ENCODE measurements around the gene GNAT1.
"Not testable (repeated sequence)": the region's sequence is repeated elsewhere in the genome, so short reads cannot be mapped to it uniquely, and the experiment has no call there.

Gene GNAT1

GRCh38 chr3:50224639-50225038 is 33.2 kb downstream of the GNAT1 start:
- no peak for DNase-seq

GRCh38 chr3:50226888-50227389 is 35.5 kb downstream of the GNAT1 start:
- peak in 3 of 4 experiments; percentile 37 to 45 (median 42) for DNase-seq

GRCh38 chr3:50227390-50228183 is 36.2 kb downstream of the GNAT1 start:
- peak; percentile 61 to 92 (median 72) for DNase-seq

DNA sequence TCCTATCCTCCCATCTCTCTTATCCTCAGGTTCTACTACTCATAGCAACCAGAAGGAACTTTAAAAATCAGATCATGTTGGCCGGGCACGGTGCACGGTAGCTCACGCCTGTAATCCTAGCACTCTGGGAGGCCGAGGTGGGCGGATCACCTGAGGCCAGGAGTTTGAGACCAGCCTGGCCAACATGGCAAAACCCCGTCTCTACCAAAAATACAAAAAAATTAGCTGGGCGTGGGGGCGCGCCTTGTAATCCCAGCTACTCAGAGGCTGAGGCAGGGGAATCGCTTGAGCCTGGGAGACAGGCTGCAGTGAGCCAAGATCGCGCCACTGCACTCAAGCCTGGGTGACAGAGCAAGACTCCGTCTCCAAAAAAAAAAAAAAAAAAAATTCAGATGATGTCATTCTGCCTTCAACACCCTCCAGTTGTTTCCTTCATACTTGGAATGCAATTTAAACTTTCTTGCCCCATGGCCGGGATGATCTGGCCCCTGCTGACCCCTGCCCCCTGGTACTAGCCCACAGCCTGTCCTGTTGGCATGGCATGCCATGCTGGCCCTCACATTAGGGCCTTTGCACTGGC is 36.9 kb downstream of the GNAT1 start:
- DNase-seq: not testable (repeated sequence)

- no peak for DNase-seq
Measured at GRCh38 chr3:50229490-50229889, 38.1 kb downstream of the GNAT1 start.

DNA sequence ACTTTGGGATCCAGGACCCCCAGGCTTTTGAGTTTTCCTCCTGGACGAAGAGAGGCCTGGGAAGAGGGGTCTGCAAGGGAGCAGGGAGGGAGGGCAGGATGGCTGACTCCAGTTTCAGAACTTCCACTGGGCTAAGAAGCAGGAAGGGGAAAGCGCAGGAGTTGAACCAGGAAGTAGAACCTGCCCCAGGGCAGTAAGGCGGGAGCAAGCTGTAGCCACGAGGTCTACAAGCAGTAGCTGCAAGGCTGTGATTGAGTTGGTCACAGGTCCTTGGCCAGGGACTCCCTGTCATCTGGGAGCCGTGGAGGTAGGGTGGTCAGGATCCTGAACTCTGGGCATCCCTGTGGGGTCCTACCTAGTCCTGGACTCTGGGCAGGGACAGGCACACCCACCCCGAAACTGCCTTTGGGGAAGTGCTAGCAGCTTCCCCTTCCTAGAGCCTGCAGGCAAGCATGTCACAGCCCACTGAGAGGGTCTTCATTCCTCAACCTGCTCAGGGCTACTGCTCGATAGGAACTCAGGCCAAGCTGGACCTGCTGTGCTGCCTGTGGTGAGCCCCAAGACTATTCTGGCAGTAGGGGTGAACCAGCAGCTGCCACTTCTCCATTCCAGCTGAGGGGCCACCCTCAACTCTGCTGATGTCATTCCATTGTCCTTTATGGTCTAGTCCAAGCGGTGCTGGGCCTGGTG is 38.8 kb downstream of the GNAT1 start:
- no peak for DNase-seq

DNA sequence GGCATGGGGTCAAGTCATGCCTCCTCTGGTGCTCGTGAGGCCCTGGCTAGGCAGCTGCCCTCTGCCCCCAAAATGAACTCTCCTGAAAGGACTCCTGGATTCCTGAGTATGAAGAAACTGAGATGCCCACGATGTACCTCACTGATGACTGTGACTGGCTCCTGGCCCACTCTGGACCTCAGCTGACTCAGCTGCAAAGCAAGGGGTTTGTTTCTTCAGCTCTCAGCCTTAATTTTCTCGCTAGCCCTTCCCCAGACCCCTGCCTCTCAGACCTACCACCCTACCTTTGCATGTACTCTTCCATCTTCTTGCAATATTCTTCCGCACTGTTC is 39.4 kb downstream of the GNAT1 start:
- no peak for DNase-seq

- DNase-seq: no peak
Measured at GRCh38 chr3:50231581-50231980, 40.2 kb downstream of the GNAT1 start.

- DNase-seq: no peak
Measured at GRCh38 chr3:50232303-50232702, 40.9 kb downstream of the GNAT1 start.

DNA sequence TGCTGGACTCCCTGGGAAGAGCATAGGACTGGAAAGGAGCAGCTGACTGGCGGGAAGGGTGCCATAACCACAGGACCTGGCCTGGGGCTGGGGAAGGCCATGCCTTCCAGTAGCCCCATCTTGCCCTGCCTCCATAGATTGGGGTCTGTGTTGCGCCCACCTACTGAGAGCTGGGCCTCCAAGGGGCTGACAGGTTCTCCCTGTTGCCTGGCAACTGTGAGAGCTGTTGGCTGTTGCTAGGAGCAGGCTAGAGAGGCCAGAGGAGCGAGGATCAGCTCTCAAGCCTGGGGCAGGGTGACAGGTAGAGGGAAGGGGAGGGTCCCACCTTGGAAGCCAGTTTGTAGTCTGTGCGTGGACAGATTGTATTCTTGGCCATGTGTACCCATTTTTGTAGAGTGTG is 41.8 kb downstream of the GNAT1 start:
- no peak for DNase-seq

GRCh38 chr3:50235716-50236483 is 44.5 kb downstream of the GNAT1 start, which contains the start of gene GNAI2:
Gene GNAI2, plus strand, starts transcription at chr3:50236204. Its CDS starts 132 bp downstream, at chr3:50236336.
- DNase-seq: peak; percentile 94 to 99 (median 96)

- DNase-seq: no peak
Measured at GRCh38 chr3:50236484-50237132, 45.2 kb downstream of the GNAT1 start.

- peak in 1 of 4 experiments; percentile 30 for DNase-seq
Measured at GRCh38 chr3:50237133-50237651, 45.8 kb downstream of the GNAT1 start.

DNA sequence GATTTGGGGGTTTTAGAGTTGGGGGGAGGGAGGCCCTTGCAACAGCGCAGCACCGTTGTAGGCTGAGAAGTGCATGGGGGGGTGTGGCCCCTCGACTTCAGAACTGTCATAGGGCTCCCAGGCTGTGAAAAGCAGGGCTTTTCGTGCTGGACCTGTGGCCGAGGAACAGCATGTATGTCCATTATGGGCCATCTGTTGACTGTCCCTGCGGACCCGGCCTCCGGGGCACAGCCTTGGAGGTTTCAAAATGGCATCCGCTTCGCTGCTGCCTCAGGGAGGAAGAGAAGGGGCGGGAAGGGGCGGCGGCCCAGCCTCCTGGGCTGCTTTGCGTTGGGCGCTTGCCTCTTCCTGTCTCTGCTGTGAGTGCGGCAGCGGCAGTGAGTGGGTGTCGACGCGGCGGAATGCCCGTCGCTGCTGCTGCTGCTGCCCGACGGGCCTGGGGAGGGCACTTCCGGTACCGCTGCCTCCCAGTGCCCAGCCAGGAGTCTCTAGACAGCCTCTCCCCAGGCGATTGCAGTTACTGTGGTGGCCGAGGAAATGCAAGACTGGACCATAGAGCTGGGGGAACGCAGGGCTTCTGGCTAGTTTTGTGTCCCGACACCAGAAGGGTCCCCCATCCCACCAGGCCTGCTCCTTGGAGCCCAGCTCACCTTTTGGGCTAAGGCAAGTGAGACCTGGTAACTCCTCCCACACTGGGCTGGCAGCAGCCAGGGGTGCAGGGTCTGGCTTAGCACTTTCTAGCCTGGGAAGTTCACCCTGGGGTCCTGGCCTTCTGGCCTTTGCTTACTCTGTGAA is 46.5 kb downstream of the GNAT1 start:
- DNase-seq: peak; percentile 53 to 82 (median 71)

- no peak for DNase-seq
Measured at GRCh38 chr3:50238549-50239026, 47.2 kb downstream of the GNAT1 start.

DNA sequence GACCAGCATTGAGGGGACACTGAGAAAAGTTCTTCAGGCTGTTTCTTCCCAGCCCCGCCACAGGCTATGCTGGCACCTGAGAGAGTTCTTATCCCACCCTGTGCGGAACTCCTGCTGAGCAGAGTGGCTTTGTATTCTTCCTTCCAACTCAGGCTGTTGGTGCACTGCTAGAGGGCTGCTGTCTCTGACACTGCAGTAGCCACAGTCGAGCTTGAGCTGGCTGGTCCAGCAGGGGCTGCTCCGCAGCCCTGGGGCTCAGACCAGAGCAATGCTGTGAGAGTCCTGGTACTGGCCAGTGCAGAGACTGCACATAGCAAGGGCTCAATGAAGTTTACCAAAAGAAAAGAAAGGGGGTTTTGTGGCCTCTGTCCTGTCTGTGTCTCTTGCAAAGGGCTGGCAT is 48.2 kb downstream of the GNAT1 start:
- DNase-seq: no peak

DNA sequence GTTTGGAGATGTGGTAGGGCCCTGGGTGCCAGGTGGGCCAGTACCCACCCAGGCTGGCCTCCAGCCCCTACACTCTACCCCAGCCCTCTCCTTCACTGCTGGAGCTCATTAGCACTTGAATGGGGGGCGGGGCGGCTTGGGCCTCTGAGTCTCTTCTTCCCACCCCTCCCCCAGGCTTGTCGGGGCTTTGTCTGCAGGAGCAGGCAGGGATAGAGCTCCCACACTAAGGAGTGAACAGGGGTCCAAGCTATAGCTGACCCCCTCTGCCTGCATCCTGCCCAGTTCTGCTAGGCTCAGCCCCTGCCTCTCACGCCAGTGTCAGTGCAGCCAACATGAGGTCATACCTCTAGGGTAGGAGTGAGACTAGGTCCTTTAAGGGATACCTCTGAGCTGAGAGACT is 49.8 kb downstream of the GNAT1 start:
- DNase-seq: no peak

- no peak for DNase-seq
Measured at GRCh38 chr3:50241713-50242380, 50.4 kb downstream of the GNAT1 start.

GRCh38 chr3:50242381-50242770 is 51.0 kb downstream of the GNAT1 start:
- DNase-seq: no peak

DNA sequence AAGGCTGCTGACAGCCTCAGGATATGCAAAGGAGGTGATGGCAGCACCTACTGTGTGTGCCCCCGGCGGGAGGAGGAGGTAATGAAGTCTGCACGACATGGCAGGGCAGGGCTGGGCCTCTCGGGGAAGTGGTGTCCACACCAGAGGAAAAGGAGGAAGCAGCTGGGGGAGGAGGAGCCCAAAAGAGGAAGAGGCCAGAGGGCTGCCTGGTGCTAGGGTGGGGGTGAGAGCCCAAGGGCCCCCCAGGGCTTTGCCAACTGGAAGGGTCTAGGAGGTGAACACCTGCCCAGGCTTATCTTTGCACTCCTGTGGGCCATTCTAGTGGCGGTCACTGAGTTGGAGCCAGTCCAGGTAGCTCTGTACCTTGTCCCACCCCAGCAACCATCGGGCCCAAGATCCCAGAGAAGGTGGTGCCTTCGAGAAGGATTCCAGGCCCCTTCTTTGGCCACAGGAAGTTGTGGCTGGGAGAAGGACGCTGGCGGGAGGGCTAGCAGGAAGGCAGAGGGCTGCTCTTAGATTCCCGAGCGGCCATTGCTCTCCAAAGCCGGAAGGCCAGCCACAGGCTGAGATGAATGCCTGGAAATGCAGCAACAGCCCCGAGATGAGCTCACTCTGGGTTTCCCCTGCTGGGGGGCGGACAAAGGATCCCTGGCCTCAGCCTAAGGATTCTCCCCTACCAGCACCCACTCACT is 51.6 kb downstream of the GNAT1 start:
- DNase-seq: no peak

All from activated naive CD4-positive, alpha-beta T cell (primary cell).